CD4-positive, alpha-beta T cell treated with Interleukin-15 for 4 hours (primary cell): ENCODE measurements around the gene USP53.
"Not testable (repeated sequence)": the region's sequence is repeated elsewhere in the genome, so short reads cannot be mapped to it uniquely, and the experiment has no call there.

Source experiments
- DNase-seq: peaks from one replicate; pipeline ENCODE4 v3.0.0-alpha.2; 2020; ENCODE audit warnings: low spot score

Gene USP53

DNA sequence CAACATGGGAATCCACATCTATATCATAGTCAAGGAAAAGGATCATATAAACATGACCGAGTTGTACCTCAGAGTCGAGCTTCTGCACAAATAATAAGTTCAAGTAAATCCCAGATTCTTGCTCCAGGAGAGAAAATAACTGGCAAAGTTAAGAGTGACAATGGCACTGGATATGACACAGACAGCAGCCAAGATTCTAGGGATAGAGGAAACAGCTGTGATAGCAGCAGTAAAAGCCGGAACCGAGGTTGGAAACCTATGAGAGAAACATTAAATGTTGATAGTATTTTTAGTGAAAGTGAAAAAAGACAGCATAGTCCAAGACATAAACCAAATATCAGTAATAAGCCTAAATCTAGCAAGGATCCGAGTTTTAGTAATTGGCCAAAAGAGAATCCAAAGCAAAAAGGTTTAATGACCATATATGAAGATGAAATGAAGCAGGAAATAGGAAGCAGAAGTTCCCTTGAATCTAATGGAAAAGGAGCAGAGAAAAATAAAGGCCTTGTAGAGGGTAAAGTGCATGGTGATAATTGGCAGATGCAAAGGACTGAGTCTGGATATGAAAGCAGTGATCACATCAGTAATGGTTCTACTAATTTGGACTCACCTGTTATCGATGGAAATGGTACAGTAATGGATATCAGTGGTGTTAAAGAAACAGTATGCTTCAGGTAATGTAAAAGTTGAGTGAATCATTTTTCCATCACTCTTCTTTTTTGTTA, 59.0 kb downstream of the USP53 start:
- DNase-seq: no peak

DNA sequence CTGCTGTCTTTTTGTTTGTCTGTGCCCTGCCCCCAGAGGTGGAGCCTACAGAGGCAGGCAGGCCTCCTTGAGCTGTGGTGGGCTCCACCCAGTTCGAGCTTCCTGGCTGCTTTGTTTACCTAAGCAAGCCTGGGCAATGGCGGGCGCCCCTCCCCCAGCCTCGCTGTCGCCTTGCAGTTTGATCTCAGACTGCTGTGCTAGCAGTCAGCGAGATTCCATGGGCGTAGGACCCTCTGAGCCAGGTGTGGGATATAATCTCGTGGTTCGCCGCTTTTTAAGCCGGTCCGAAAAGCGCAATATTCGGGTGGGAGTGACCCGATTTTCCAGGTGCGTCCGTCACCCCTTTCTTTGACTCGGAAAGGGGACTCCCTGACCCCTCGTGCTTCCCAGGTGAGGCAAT, 67.0 kb downstream of the USP53 start:
- DNase-seq: not testable (repeated sequence)

DNA sequence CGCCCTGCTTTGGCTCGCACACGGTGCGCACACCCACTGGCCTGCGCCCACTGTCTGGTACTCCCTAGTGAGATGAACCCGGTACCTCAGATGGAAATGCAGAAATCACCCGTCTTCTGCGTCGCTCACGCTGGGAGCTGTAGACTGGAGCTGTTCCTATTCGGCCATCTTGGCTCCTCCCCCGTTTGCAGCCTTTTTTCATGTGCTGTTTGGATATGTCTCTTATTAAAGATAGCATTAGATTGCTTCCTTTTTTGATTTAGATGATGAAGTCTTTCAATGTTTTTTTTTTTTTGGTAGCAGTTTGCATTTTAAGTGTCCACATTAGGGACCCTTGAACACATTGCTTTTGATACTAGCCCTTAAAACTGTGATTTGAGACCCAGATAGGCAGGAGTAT, 67.4 kb downstream of the USP53 start:
- DNase-seq: not testable (repeated sequence)

DNA sequence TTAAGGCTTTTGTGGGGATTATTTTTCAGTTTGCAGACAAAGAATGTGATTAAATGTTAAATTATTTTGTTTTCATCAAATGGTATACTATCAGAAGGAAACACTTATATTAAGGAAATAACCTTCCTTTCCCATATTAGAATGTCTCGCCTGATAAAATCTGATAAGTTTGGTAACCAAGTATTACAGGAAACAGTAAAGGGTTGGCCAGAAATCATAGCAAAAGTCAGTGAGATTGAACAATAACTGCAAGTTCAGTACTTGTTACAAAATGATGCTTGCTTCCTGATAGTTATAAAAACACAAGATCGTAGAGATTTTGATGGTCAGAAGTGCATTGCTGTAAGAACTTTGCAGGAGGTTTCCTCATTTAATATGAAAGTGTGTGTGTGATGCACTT, 68.9 kb downstream of the USP53 start:
- no peak for DNase-seq

DNA sequence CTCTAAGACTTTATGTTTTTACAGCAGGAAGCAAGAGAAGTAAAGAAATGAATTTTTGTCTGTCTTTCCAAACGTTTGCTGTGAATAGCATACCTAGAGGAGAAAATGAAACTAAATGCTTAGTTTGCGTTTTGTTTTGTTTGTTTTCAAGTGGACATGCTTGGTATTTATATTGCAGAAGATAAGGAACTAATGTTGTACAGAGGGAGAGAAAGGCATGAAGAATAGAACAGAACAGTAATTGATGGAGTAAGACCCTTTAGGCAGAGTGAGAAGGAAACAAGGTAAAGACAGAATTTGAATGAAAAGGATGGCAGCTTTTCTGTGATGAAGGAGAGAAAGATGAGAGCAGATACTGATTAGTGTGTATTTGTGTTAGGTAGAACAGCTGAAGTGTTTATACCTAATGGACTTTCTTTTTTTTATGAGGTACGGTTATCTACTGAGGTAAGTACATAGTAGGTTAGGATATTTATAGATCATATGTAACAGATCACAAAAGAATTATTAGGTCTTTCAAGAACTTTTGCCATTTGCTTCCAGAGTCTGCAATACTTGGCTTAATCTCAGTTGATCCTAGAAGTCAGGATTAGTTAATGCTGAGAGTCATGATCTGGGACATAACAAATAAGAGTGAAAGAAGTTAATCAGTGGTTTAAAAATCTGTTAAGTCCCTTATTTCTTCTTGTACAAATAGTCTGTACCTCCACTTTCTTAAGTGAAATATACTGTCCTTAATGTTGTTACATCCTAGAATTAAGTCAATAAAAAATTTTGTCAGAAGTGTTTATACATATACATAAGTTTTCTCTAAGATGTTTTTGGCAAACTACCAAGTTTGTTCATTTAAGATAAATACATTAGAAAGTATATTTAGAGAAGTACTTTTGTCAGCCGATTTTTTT, 72.6 kb downstream of the USP53 start:
- DNase-seq: no peak

DNA sequence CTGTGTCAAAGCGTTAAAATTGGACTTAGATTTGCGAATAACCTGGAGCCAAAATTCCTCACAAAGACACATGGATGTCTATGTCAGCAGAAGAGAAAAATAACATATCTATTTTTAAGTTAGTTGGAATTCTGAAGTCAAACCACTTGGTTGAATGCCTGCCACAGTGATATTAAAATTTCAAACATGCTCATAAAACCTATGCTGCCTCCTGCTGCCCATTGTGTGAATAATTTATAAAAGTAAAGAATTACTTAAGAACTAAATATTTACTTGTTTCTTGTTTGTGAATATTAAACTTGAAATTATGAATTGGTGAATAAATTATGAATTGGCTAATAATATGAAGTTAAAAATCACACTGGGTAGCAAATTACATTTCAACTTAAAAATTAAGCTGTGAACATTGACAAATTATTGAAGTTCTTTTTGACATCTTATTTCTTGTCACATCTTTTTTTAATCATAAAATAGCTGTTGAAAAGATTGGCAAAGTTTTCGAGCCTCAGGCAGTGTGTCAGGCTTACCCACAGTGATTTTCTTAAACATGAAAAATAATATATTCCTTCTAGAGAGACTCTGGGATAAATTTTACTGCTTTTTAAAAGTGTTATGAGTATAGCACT, 74.0 kb downstream of the USP53 start:
- DNase-seq: peak; percentile 60

DNA sequence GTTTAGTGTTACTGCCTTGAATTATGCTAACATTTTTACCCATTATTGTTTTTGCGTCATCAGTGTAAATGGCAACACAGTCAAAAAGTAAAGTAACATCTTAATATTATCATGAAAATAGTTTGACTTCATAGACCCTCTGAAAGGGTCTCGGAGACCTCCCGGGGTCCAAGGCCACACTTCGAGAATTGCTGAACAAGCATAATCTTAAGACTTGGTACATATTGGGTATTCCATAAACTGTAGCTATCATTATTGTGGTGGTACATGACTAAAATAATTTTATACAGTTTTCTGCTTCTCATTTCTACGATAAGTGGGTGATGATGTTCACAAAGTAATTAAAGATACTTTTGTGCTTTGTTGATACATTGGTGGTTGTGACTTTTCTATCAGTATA, 76.8 kb downstream of the USP53 start:
- DNase-seq: no peak

DNA sequence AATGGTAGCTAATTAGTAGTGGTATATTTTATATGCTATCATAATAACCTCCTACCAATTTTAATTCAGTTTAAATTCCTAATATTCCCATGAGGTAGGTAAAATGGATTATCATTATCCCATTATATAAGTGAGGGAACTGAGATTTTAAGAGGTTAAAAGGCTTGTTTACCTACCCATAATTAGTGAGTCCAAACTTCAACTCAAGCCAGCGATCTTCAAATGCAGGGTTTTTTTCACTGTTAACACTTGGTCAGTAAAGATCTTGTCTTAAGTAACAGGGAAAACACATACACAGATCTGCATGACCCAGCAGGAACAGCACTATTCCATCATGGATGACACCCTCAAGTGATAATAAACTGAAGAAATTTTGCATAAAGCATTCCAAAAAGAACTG, 78.1 kb downstream of the USP53 start:
- DNase-seq: no peak

DNA sequence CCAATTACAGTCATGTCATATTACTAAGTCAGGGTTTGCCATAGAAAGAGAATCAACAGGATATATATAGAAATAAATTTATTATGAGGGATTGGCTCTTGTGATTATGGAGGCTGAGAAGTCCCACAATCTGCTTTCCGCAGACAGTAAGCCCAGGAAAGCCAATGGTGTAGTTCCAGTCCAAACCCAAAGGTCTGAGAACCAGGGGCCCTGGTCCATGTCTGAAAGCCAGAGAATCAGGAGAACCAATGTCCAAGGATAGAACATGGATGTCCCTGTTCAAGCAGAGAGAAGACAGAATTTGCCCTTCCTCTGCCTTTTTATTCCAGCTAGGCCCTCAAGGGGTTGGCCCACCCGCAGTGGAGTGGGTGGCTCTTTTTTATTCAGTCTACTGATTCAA, 83.8 kb downstream of the USP53 start:
- no peak for DNase-seq

DNA sequence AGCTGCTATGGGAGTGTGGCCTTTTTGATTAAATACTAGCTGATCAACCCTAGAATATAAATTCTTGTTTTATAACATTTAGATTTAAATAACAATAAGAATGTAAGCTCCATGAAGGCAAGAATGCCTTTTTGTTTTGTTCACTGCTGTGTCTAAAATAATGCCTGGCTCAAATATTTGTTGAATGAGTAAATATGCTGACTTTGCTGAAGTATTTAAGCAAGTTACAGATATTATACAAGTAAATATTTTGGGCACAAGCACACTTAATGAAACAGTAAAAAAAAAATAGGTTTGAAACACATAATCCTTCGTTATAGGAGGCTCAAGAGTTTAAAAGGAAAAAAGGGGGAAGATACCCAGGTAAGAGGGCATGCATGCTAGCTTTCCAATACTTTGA, 85.3 kb downstream of the USP53 start:
- no peak for DNase-seq

DNA sequence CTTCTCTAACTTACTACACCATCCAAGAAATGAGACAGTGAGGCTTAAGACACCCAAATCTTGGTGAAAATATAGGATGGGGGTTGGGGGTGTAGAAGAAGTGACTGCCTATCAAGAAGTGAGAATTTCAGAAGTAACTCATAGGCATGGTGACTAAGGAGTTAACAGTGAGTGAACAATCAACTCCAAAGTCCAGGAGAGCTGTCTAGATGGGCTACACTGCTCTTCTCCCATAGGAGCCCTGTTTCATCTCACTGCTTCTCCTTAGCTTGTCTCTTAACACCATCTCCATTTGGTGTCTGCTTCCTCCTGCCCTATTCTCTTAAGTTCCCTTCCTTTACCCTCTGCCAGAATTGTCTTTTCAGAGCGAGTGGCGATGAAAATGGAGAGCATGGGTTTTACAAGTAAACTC, 86.8 kb downstream of the USP53 start:
- no peak for DNase-seq

DNA sequence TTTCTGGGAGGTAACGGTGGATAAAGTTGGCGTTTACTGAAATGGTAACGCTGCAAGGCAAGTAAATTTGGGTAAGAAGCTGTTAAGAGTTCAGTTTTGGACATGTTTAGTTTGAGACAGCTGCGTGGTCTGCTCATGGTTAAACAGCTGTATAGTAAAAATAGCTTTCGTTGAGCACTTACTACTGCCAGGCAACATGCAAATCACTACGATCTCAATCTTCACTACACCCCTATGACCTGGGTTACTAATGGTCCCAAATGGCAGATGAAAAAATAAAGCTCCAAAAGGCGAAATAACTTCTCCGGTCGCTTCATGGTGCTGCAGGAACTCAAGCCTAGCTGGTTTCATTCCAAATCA, 87.2 kb downstream of the USP53 start:
- no peak for DNase-seq

DNA sequence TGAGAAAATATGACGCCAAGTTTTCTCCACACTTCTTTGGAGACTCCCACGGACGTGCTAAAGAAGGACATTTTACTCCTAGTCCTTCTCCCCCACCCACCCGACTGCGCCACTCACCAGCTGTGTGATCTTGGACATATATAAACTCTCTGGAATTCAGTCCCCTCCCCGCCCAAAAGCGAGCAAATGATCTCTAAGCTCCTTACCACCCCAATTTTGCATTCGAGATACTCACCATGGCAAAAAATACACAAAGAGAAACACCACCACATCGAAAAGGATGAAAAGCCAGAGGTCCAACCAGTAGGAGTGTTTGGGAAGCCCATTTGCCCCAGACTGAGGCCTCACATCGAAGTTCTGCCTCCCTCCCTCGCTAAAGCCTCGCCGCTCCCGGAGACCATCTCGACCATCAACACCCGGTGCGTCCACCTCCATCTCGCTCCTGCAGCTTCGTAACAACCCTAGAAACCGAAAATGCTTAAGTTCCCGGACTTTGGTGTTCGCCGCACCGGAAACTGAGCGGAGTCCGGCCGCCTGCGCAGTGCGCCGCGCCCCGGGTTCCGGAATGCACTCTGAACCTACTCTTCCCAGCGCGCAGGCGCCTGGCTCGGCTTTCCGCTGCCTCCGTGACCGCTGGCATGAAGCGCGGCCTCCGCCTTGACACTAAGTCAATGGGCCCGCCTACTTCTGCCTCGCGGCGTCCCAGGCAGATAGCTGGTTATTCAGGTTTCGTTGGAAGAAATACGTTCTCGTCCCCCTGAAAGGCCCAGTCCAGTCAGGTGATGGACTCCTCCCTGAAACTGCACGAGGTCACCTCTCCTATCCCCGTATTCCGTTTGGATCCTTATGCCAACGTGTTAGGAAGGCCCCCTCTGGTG, 87.8 kb downstream of the USP53 start:
- DNase-seq: peak; percentile 92

DNA sequence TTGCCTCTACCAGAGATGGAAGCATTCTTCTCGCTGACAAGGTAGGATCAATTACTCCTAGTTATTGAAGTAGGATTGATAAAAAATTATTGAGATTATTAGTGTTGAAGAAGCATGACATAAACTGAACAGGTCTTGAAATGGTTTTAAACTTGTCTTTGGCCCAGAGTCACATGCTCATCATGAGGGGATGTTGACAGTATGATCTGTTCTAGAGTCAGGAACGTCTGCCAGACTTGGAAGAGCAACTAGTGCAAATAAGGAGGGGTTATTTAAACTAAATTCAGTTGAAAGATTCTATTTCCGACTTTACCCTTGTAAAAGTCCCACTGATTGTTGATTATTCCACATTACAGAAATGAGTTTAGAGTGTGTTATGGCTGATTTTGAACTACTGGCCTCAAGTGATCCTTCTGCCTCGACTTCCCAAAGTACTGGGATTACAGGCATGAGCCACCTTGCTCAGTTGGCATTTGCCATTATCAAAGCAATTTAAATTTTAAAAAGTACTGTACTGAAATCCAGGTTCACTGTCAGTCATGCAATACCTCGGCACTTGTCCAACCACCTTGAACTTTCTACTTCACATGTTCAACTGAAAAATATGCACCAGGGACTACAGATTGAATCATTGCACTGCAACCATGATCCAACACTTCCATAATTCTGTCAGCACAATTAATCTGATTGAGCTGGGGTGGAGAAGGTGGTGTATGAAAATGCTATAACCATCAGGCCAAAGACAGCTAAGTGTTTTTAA, 89.7 kb downstream of the USP53 start:
- no peak for DNase-seq

DNA sequence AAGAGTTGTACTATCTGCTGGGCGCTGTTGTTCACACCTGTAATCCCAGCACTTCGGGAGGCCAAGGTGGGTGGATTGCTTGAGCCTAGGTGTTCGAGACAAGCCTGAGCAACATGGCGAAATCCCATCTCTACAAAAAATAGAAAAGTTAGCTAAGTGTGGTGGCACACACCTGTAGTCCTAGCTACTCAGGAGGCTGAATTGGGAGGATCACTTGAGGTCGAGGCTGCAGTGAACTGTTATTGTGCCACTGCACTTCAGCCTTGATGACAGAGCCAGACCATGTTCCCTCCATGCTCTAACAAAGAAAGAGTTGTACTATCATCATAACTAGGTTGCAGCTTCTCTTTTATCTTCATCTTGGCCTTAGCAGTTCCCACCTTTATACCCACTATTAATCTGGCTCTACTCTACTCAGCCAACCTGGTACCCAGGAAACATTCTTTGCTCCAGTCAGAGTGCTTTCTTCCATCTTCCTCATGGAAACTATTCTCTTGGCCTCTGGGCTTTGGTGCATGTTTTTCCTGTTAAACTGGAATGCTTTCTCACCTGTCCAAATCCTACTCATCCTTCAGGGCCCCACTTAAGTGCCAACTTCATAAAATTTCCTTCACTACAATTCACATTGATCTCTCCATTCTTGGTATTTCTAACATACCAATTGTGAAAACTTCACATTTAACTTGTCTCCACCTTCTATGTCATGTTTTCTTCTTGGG, 91.2 kb downstream of the USP53 start:
- DNase-seq: no peak

DNA sequence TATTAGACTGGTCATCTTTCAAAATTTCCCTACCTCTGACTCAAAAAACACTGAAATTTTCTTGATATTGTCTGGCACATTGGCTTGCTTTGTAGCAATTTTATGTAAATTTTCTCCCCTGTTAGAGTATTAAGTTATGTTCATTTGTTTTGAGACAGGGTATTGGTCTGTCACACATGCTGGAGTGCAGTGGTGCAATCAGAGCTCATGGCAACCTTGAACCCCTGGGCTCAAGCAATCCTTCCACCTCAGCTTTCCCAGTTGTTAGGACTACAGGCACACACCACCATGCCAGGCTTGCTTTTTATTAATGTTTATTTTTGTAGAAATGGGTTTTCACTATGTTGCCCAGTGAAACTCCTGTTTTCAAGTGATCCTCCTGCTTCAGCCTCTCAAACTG, 91.9 kb downstream of the USP53 start:
- DNase-seq: no peak

DNA sequence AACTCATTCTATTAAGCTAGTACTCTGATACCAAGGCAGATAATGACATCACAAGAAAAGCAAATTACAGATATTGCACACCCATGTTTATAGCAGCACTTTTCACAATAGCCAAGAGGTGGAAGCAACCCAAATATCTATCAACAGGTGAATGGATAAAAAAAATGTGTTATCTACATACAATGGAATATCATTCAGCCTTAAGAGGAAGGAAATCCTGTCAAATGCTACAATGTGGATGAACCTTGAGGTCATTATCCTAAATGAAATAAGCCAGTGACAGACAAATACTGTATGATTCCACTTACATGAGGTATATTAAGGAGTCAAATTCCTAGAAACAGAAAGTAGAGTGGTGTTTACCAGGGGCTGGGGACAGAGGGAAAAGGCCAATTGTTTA, 95.1 kb downstream of the USP53 start:
- DNase-seq: no peak

DNA sequence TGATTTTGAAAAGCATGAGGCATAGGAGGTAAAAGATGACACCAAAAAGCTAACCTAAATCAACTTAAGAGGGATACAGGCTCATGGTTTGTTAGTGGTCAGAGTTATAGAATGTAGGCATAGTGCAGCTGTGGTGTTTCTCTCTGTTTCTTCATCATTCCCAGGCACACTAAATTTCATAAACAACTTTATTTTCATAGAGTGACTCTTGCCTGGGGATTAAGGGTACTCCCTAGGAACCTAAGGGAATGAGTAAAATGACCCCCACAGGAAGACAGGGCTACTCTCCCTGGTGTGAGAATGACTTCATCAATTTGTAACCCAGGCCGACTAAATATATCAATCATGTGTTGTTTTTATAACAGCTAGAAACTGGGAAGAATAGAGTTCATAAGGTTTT, 98.3 kb downstream of the USP53 start:
- DNase-seq: no peak

DNA sequence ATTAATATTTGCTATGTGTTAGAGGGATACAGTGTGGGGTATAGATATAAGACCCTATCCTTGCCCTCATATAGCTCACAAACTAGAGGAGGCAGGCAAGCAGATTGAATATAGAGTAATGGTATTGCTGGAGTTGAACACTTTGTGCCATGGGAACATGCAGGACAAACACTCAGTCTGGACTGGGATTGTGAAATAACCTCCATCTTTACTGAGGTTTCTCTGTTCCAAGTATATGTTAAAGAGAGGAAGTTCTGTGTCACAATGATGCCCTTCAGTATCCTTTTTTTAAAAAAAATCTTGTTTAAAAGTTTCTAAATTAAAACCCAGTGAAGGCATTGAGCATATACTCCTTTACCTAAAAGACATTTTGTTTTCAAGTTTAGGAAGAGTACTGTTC, 100.7 kb downstream of the USP53 start:
- DNase-seq: no peak

DNA sequence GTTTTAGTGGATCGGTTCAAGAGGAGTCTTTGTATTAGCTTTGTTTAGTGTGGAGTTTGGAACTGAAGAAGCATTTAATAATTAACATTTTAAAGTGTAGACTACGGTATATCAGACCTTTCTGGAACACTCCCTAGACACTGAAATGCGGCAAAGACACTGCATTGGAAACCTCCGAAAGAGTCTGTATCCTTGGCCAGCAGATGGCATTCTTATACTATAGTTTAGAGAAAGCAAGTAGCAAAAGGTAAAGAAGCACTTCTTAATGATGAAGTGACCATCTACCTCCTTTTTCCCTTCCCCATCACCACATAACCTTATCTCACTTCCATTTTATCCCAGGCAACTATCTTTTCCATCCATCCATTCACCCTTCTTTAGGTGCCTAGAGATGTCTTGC, 101.8 kb downstream of the USP53 start:
- peak; percentile 47 for DNase-seq

DNA sequence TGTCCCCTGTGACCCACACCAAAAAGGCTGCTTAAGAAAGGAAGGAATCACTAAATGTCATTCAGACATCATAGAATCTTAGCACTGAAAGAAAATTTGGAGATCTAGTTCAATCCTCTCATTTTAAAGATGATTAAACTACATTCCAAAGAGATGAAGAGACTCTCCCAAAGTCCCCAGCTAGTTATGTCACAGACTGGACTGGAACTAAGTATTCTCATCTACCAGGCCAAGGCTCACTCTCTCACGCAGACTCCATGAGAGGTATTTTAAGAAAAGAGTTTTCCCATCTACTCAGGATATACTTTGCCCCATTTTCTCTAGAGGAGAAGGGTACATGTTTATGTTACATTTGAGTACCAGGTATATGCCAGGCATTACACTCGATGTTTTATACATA, 102.5 kb downstream of the USP53 start:
- no peak for DNase-seq
